GM18520 (cell line): ENCODE results near the gene NR2C2AP.
"Not testable (repeated sequence)": the region's sequence is repeated elsewhere in the genome, so short reads cannot be mapped to it uniquely, and the experiment has no call there.

Experiments used
- ATAC-seq: cut with Tn5 transposase; IDR thresholded peaks from one replicate; pipeline ENCODE4 v1.9.1; 2021; ENCODE audit not compliant: unreplicated experiment

The NR2C2AP gene

DNA sequence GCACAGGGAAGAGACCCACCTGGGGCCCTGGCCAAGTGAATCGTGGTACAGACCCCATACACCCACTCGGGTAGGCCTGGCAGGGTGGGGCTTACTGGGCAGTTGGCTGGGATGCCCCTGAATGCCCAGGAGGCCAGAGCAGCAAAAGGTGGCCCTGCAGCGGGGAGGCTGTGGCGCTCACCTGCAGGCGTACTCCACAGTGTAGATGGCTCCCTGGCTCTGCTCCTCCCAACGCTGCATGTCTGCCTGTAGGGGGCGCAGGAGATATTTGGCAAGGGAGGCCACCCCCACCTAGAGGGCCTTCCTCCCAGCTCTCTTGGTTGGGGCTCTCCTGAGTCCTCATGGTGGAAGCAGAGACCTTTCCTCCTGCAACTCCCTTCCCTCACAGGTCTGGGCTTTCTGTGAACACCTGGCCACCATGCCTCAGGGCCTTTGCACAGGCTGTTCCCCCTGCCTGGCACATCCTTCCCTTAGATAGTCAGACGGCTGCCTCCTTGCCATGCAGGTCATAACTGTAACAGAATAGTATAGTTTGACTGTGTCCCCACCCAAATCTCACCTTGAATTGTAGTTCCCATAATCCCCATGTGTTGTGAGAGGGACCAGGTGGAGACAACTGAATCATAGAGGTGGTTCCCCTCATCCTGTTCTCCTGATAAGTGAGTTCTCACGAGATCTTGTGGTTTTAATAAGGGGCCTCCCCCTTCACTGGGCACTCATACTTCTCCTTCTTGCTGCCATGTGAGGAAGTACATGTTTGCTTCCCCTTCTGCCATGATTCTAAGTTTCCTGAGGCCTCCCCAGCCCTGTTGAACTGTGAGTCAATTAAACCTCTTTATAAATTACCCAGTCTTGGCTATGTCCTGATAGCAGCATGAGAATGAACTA is 17.1 kb downstream of the NR2C2AP start:
- no peak for ATAC-seq

DNA sequence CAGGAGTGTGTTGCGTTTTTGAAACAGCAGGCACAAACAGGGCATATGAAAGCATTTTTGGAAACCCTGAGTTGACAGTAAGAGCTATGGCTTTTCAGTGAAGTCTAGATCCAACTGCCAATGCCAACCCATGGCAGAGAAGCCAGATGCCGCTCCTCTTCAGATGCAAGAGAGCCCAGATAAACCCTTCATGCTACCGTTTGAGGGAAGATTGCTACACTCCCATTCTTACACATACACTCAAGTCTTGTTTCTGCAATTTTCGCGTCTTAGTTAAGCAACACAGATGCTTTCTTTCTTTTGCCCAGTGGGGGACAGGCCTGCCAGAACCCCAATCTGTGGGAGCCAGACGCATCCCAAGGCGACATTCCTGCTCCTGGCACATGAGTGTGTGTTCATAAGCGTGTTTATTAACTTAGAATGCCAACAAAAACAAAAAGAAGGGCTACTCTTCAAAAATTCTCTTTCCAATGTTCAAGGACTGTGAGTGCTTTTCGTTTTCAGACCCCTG is 21.7 kb downstream of the NR2C2AP start:
- no peak for ATAC-seq

DNA sequence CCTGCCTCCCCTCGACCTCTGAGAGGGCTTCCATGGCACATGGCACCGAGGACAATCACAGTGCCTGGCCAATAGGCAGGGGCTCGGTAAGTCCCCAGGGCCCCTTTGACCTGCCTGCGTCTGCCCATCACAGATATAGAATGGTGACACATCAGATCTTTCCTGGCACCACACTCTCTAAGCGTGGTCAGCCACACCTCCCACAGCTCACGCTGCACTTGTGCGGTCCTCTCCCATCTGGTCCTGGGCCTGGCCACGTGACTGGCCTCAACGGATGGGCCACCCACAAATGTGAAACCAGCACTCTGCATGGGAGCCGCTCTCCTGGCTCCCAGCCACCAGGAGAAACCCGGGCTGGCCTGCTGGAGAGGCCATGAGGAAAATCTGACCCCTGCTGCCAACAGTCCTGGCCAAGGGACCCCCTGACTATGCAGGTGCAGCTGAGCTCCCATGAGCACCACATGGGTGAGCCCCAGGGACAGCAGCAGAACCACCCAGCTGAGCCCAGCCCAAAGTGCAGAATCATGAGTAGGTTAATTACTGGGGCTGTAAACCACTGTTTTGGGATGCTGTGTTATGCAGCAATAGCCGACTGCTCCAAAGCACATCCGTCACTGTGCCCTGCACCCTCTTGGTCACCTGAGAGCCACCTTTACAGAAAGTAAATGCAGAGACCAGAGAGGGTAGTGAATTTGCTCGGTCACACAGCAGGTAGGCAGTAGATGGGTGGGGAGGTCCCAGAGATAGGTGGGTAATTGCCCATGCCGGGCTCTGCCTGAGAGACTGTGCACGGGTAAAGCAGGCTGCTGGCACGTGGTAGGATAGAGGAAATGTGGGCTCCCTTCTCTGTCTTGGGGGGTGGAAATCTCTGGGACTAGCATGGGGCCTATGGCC is 23.4 kb downstream of the NR2C2AP start:
- ATAC-seq: no peak

DNA sequence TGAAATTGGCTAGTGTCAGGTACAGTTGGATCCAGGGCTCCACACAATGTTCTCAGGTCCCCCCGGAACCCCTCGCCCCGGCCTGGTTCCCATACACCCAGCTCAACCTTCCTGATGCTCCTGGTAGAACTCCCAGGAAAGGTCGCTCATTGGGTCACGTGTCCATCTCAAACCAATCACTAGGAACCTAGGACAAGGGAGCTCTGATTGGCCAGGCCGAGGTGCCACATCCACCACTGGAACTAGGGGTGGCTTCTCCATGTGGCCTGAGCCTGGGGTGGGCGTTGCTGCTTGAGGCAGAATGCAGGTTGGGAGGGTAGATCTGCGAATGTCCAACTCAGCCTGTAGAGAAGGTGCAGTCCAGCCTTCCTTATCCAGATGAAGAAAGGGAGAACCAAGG is 26.3 kb downstream of the NR2C2AP start:
- no peak for ATAC-seq

DNA sequence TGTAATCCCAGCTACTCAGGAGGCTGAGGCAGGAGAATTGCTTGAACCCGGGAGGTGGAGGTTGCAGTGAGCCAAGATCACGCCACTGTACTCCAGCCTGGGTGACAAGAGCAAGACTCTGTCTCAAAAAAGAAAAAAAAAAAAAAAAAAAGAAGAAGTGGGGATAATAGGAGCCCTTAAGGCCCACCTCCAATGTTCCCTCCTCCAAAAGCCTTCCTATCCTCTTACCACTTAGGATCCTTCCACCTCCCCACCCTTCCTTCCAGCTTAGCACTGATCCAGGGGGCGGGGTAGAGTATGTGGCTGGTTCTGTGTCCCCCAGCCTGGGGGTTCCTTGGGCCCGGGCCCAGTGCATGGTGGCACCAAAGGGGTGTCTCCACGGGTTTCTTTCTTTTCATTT is 30.0 kb downstream of the NR2C2AP start:
- ATAC-seq: not testable (repeated sequence)

DNA sequence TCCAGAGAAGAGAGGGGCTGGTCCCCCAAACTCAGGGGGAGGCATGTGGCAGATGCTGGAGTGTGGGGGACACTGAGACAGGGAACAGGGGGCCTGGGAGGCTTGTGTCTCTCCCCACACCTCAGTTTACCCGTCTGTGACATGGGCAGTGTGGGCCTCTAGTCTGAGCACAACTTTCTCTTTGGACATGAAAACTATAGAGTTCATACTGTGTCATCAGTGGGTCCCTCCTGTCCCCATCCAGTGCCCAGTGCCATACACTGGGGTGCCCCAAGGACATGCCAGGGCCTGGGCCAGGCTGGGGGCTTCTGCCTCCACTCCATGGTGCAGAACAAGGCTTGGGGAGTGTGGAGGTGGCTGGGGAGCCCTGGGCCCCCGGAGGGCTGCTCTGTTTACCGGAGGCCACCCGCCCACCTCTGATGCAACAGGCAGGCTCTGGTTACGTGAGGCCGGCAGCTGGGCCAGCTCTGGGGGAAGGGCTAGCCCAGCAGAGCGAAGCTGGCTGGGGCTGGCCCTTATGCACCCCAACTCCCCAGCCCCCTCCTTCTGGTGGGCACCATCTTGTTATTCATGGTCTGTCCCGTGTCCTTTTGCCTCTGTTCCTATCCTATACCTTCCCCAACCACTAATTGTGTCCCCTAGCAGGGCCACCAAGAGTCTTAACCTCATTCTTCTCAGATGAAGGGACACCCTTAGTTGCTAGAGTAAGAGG is 31.2 kb downstream of the NR2C2AP start:
- no peak for ATAC-seq

DNA sequence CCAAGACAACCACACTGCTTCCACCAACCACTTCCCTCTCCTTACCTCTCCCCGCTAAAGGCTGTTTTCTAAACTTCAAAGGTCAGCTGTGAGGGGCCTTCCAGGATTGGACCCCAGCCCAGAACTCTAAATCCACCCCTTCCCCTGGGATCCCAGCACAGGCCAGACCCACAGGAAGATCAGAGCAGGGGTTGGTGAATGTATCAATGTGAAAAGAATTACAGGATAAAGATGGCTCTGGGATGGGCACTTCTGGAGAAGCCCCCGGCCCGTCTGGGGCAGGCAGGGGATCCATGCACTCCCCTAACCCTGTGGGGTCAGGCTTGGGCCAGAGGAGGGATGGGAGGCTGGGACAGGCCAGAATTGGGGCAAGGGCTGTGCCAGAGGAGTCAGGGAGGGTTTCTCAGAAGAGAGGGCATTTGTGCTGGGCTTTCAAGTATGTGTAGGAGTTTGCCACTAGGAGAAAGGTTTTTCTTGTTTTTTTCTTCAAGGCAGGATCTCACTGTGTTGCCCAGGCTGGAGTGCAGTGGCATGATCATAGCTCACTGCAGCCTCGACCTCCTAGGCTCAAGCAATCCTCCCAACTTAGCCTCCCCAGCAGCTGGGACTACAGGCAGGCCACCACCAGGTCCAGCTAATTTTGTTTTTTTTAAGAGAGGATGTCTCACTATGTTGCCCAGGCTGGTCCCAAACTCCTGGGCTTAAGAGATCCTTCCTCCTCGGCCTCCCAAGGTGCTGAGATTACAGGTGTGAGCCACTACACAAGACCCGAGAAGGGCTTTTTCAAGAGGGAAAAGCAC is 32.1 kb downstream of the NR2C2AP start:
- no peak for ATAC-seq

DNA sequence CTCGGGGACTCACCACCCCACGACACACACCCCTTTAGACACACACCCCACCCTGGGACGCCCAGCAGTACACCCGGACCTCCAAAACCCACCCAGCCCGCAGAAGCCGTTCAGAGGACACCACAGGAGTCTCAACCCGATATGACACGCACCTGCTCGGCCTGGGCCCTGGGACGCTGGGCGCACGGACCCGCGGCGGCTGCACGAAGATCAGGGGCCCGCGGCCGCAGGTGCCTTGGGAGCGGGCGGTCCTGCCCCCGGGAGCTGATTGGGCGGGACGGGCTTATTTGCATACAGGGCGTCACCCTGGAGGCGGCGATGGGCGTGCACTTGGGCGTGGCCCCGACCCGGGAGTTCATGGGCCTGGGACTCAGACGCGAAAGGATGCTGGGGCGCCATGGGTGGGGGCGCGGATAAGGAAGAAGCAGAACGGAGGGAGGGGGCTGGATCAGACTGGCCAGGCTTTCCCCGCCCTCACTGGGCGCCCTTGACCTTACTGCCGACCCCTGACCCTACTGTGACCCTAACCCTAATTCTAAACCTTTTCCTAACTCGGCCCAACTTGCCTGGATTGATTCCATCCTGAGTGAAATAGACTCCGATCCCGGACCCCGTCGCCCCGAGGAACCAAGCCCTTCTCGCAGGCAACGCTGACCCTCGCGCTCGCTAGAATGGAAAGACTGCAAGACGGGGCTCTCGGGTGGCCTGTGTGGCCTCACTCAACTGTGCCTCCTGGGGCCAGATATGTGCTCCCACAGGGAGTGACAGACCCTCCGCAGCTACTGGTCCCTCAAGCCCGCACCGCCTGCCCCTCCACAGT is 33.0 kb downstream of the NR2C2AP start, which contains the start of gene MEF2B:
Gene MEF2B (minus strand): TSS at position 211 of the 820 bp plus-strand sequence. CDS start 19,528 bp downstream, outside the sequence.
- peak; percentile 84 for ATAC-seq

DNA sequence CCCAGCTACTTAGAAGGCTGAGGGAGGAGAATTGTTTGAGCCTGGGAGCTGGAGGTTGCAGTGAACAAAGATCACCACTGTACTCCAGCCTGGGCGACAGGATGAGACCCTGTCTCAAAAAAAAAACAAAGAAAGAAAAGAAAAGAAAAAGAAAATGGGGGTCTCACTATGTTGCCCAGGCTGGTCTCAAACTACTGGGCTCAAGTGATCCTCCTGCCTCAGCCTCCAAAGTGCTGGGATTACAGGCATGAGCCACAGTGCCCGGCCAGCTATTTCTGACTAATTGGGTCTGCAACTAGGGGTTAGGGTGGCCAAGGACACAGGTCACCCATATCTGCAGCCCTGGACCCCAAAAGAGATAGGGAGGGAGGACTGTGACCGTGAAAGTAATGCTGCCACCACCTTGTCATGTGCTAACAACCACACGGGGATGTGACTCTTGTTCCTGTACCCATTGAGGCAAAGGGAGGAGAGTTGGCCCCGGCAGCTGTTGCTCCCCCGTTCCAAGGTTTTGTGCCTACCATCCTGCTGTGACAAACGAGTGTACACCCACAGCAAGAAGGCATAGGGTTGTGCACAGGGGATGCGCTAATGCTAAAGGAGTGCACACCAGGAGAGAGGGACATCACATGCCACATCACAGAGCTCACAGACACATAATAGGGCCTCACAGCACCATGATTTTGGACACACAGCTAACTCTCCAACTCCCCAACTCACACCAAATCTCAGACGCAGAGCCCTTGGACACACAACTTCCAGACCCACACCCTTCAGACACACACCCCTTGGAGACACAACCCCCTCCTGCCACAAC is 33.8 kb downstream of the NR2C2AP start:
- ATAC-seq: no peak

DNA sequence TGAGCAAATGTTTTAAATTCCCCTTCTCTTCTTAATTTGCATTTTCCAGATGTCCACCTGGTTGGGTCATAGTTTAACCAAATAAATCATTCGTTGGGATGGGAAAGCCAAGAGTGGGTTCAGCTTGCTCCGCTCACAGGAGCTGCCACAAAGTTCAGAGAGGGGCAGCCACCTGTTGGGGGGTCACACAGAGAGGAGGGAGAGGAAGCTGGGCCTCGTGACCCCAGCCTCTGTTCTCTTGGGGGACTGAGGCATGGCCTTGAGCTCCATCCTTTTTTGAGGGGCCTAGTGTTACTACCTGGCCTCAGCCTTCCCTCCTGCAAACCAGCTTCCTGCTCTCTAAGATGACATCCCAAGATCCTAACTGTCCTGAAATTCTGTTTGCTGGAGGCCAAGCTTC is 35.6 kb downstream of the NR2C2AP start:
- ATAC-seq: no peak

DNA sequence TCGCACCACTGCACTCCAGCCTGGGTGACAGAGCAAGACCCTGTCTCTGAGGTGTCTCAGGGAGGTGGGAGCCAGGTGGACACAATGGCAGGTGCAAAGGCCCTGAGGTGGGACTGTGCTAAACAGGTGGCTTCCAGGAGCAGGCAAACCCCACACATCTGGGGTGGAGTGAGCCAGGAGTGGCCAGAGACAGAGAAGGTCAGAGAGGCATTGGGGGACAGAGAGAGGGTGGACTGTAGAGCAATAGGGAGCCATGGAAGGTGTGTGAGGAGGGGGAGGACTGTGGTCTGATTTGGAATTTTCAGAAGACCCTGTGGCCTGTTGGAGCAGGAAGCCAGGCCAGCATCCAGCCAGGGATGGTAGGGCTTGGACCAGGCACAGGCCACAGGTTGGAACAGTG is 37.8 kb downstream of the NR2C2AP start:
- ATAC-seq: no peak

DNA sequence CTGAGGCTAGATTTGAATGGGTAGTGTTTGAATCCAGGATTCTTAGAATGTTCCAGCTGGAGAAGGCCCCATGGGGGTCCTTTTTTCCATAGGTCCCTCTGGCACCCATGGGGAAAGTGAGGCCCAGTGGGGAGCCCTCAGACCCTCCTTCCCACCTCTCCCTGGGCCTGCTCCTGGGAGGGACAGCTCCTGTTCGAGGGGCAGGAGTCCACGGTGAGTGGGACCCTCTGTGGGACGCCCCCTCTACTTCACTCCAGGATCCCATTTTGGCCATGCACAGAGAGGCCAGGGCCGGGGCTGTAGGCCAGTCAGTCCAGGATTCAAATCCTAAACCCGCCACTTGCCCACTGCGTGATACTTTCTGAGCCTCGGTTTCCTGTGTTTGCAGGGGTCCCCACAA is 40.7 kb downstream of the NR2C2AP start:
- no peak for ATAC-seq

DNA sequence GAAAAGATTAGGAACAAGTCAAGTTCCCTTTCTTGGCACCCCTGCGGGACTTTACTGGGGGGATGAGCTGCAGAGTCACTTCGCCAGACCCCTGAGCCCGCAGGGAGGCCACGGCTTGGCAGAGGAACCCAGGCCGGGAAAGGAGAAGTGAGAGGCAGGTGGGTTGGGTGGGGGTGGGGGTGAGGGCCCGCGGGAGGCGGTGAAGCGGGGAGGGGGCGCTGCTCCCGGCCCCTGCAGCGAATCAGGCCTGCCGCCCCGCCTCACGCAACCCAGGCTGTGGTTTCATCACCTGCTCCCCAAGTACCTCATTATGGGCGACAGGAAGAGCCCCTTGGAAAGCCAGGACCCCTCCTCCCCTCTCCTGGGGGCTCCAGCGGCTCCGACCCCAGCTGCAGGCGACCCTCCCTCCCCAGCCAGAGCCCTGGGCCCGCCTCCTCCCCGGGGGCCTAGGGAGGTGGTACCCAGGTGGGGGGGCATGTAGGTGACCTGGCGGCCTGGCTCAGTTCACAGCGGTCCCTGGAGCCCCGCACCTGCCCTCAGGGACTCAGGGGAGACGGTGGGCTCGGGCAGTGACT is 42.7 kb downstream of the NR2C2AP start:
- no peak for ATAC-seq

DNA sequence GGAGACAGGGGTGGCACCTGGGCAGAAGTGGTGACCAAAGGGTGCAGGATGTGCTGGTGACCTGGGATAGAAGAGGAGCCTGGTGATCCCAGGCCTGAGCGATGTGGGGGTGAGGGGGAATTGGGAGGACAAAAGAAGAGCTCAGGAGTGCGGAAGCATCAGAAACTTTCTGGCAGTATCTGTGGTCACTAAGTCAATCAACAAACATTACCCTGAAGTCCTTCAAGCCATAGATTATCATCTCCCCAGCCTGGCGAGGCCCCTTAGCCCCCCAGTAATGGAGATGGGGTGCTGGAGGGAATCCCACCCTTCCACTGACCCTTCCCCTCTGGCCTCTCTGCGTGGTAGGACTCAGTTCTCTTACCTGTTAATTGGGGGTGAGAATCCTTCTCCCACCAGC is 43.7 kb downstream of the NR2C2AP start:
- no peak for ATAC-seq

DNA sequence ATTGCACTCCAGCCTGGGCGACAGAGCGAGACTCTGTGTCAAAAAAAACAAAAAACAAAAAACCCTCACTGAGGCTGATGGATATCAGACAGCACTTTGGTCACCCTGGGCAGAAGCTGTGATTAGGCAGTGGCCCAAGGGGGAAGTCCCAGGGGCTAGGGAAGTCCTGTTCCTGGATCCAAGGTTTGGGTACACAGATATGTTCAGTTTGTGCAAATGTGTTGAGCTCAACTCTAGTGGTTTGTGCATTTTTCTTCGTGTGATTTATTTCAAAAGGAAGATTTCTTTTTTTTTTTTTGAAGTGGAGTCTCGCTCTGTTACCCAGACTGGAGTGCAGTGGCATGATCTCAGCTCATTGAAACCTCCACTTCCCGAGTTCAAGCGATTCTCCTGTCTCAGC is 45.4 kb downstream of the NR2C2AP start:
- ATAC-seq: no peak

DNA sequence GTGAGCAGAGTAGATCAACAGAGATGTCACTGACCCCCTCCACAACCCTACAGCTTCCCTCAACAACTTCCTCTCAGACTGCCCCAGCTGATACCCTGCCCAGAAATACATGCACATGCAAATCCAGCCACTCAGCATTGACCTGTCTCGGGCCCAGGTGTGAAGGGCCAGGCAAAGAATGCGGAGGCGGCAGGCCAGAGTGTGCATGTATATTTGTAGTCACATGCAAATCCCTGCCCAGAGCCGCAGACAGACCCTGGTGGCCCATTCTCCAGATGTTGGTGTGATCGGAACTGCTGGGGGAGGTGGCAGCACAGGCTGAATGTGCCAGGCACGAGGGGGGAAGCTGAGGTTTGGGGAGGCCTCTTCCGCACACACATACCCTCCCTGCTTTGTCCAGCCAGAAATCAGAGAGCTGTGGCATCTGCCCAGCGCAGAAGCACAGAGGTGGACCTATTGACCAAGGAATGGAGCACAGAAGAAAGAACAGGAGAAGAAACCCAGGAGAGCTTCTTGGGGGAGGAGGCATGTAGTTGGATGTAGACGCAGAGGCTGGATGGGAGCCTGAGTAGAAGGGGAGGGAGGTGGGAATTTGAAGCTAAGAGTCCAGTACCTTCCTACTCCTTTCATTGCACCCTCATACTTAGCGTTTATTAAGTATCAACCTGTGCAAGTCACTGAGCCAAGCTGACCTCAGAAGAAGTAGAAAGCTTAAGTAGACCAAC is 47.6 kb downstream of the NR2C2AP start:
- ATAC-seq: peak; percentile 83

DNA sequence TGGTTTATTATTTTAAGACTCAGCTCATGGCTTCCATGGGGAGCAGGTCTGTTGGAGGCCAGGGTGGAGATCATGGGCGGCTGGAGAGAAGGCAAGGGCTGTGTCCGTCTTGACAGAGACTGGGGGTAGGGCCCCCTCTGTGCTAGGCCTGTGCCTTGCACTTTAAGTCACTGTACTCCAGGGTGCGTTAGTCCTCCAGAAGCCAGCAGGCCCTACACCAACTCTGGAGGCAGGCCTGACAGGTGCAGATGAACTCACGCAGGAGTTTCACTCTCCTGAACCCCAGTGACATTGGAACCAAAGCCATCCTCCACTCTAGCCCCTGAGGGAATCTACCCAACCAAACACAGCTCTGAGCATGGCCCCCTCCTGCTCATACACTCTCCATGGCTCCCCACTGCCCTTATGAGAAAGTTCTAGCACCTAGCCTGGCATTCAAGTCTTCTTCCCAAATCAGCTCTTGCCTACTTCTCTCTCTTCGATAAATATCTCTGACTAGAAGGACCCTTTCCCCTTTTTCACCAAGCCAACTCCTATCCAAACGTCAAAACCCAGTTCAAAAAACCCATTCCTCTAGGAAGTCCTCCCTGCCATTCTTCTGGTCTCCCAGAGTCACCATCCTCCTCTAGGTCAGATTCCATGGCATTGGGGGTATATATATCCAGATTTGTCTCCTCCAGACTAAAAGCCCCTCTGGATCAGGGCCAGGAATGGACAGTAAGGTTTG is 48.3 kb downstream of the NR2C2AP start:
- no peak for ATAC-seq
